SK-MEL-5 (cell line): ENCODE results near the gene CDC27. TPM values are rescaled to one million over a fixed set of nuclear protein-coding genes. Genes with fewer than 3 reads are reported as not detected.
"Not testable (repeated sequence)": the region's sequence is repeated elsewhere in the genome, so short reads cannot be mapped to it uniquely, and the experiment has no call there.

Source experiments
- DNase-seq: peaks from one replicate; pipeline ENCODE4 v3.0.0-alpha.2; 2016; ENCODE audit warnings: low read depth, low spot score
- in situ Hi-C: cut with HindIII; loops from 2 replicates; pipeline ENCODE4 v1.10.0; 2016; ENCODE audit warnings: low sequenced_read_pairs, high pct_unique_total_duplicates, low pct_unique_long_range_greater_than_20kb
- total RNA-seq: library from RNA; depleted of rRNA; stranded (reverse); fragments of >200 nt; shearing (Covaris generic); gene quantifications from 2 replicates; pipeline ENCODE4 v1.2.3, GENCODE V29; 2014

Gene CDC27
- total RNA-seq, 1 experiment from 2014 or later = 130 TPM

GRCh38 chr17:47223460-47223859 is 34.4 kb upstream of the CDC27 start:
- in situ Hi-C loops = no loop called here
- no peak for DNase-seq

GRCh38 chr17:47223007-47223406 is 33.9 kb upstream of the CDC27 start:
- no peak for DNase-seq
- in situ Hi-C loops = no loop called here

GRCh38 chr17:47222047-47222446 is 33.0 kb upstream of the CDC27 start:
- DNase-seq = no peak
- in situ Hi-C loops = no loop called here

- in situ Hi-C loops = no loop called here
- no peak for DNase-seq
Measured at GRCh38 chr17:47221154-47221553, 32.1 kb upstream of the CDC27 start.

- DNase-seq = no peak
- in situ Hi-C loops = no loop called here
Measured at GRCh38 chr17:47220531-47220999, 31.5 kb upstream of the CDC27 start.

GRCh38 chr17:47219621-47220475 is 30.8 kb upstream of the CDC27 start:
- in situ Hi-C loops = no loop called here
- DNase-seq = no peak

GRCh38 chr17:47218896-47219430 is 29.9 kb upstream of the CDC27 start:
- in situ Hi-C loops = no loop called here
- DNase-seq = no peak

GRCh38 chr17:47217279-47217678 is 28.2 kb upstream of the CDC27 start:
- in situ Hi-C loops, DNase-seq: not testable (repeated sequence)

GRCh38 chr17:47216821-47217220 is 27.7 kb upstream of the CDC27 start:
- DNase-seq, in situ Hi-C loops: not testable (repeated sequence)

GRCh38 chr17:47214931-47215330 is 25.8 kb upstream of the CDC27 start:
- DNase-seq = no peak
- in situ Hi-C loops = no loop called here

GRCh38 chr17:47213540-47213939 is 24.4 kb upstream of the CDC27 start:
- in situ Hi-C loops = no loop called here
- DNase-seq = no peak

- in situ Hi-C loops = no loop called here
- DNase-seq = no peak
Measured at GRCh38 chr17:47212458-47212857, 23.4 kb upstream of the CDC27 start.

GRCh38 chr17:47210779-47211178 is 21.7 kb upstream of the CDC27 start:
- in situ Hi-C loops = no loop called here
- no peak for DNase-seq

- in situ Hi-C loops = no loop called here
Measured at GRCh38 chr17:47210105-47210504, 21.0 kb upstream of the CDC27 start.

GRCh38 chr17:47209499-47209898 is 20.4 kb upstream of the CDC27 start:
- in situ Hi-C loops = no loop called here
- DNase-seq = no peak

More at GRCh38 chr17:47210105-47210504, 21.0 kb upstream of the CDC27 start:
- no peak for DNase-seq

- in situ Hi-C loops = no loop called here
Measured at GRCh38 chr17:47208744-47209488, 19.8 kb upstream of the CDC27 start, which contains the start of gene MYL4. TSS of gene MYL4 (plus strand) at chr17:47209348. CDS start at chr17:47209423, 75 bp downstream.

GRCh38 chr17:47207143-47208067 is 18.3 kb upstream of the CDC27 start:
- DNase-seq = no peak
- in situ Hi-C loops = no loop called here

More at GRCh38 chr17:47208744-47209488, 19.8 kb upstream of the CDC27 start, which contains the start of gene MYL4:
- no peak for DNase-seq
